ENCODE results near the gene MMP24OS. TPM values are rescaled to one million over a fixed set of nuclear protein-coding genes. Genes with fewer than 3 reads are reported as not detected.

Gene MMP24OS
- total RNA-seq, 1 donor: 20.1 TPM

- H3K27me3 ChIP-seq (ENCODE audit: insufficient read depth, low read length): no peaks in the 10 kb centered on the region
- no peaks in the 10 kb centered on the region for H3K9me3 ChIP-seq (ENCODE audit: low read depth, low read length)
- no peaks in the 10 kb centered on the region for H3K4me1 ChIP-seq (ENCODE audit: insufficient read depth, low read length)
- no peak overlapping the region for H3K4me3 ChIP-seq (ENCODE audit: low read length)
These were observed 12.4 kb upstream of the MMP24OS start for GRCh38 chr20:35290186-35290886.

DNA sequence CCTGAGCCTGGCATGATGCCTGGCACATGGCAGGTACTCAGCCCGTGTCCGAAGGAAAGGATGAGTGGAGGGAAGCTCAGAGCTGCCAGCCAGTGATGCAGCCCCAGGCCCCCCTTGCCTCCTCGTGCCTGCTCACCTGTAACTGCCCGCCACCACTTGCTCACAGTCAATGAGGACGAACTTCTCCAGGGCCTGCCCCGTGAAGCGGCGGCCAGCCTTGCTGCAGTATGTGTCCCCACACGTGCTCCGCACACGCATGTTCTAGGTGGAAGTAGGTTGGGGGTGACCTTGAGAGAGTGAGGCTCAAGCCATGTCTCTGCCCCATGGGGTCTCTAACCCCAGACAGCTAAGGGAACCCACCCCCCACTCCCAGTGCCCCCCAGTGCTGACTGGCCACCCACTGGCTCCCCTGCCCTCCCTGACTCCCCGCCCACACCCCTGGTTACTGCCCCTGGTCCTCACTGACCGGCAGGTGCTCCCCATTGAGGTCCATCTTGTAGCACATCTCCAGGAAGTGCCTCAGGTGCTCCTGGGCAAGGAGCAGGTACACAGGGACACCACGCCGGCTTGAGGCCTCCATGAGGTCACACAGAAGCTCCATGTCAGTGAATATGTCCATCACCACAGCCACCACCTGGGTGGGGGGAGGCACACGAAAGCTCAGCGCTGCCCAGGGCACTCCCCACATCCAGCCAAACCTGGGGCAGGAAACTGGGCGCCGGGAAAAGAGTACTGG, 10.6 kb upstream of the MMP24OS start:
- no peaks in the 10 kb centered on the region for H3K27me3 ChIP-seq (ENCODE audit: insufficient read depth, low read length)
- peaks cover 12% of the 10 kb centered on the region for H3K4me1 ChIP-seq (ENCODE audit: insufficient read depth, low read length)
- H3K4me3 ChIP-seq (ENCODE audit: low read length): no peak overlapping the region
- no peaks in the 10 kb centered on the region for H3K9me3 ChIP-seq (ENCODE audit: low read depth, low read length)

DNA sequence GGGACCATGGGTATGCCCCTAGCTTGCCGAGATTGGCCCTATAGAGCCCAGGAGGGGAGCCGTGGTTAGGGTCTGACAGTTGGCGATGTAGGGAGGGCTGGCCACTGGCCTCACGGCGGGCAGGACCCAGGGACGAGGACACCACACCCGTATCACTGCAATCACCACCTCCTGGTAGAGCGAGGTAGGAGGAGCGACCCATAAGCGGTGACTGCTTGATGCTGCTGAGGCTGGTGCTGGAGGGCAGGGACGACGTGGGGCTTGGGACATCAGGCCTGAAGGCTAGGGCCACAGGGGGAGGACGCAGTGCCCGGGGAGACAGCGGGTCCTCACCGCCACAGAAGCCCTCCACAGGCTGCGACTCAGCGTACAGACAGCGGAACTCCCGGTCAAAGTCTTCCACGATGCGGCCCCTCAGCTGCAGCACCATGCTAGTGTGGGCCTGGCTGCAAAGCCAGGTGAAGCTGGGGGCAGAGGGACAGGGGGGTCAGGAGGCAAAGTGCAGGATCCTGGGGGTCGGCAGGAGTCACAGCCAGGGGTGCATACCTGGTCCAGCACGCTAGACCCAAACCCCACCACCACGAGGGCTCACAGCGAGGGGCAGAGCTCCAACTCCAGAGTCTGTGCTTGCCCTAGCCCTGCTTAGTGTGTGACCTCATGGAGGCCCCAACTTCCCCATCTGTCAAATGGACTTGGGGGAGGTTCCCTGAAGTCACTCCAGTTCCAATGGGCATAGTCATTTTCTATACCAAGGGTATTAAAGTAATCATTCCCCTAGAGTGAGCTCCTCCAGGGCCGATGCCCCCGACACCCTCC, 9.8 kb upstream of the MMP24OS start:
- Histone ChIP-seq H3K9me3 (ENCODE audit: low read depth, low read length) (no peaks in the 10 kb centered on the region), H3K4me3 (ENCODE audit: low read length) (no peak overlapping the region), H3K27me3 (ENCODE audit: insufficient read depth, low read length) (no peaks in the 10 kb centered on the region), H3K4me1 (ENCODE audit: insufficient read depth, low read length) (peaks cover 19% of the 10 kb centered on the region)

GRCh38 chr20:35286899-35287508, 9.1 kb upstream of the MMP24OS start:
- Histone ChIP-seq H3K9me3 (ENCODE audit: low read depth, low read length) (no peaks in the 10 kb centered on the region), H3K4me1 (ENCODE audit: insufficient read depth, low read length) (peaks cover 19% of the 10 kb centered on the region), H3K4me3 (ENCODE audit: low read length) (no peak overlapping the region), H3K27me3 (ENCODE audit: insufficient read depth, low read length) (no peaks in the 10 kb centered on the region)

GRCh38 chr20:35286077-35286898, 8.4 kb upstream of the MMP24OS start:
- H3K9me3 ChIP-seq (ENCODE audit: low read depth, low read length): no peaks in the 10 kb centered on the region
- H3K4me1 ChIP-seq (ENCODE audit: insufficient read depth, low read length): peaks cover 19% of the 10 kb centered on the region
- H3K4me3 ChIP-seq (ENCODE audit: low read length): no peak overlapping the region
- no peaks in the 10 kb centered on the region for H3K27me3 ChIP-seq (ENCODE audit: insufficient read depth, low read length)

DNA sequence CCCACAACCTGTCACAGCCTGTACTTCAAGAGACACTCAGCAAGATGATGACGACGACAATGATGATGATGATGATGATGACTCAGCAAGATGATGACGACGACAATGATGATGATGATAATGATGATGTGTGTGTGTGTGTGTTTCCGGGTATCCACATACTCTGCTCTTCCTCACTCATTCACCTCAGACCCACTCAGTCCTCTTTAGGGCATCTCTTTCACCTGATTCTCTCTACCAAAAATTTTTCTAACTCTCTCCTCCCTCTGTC, 7.8 kb upstream of the MMP24OS start:
- Histone ChIP-seq H3K9me3 (ENCODE audit: low read depth, low read length) (no peaks in the 10 kb centered on the region), H3K27me3 (ENCODE audit: insufficient read depth, low read length) (no peaks in the 10 kb centered on the region), H3K4me1 (ENCODE audit: insufficient read depth, low read length) (peaks cover 19% of the 10 kb centered on the region), H3K4me3 (ENCODE audit: low read length) (no peak overlapping the region)

DNA sequence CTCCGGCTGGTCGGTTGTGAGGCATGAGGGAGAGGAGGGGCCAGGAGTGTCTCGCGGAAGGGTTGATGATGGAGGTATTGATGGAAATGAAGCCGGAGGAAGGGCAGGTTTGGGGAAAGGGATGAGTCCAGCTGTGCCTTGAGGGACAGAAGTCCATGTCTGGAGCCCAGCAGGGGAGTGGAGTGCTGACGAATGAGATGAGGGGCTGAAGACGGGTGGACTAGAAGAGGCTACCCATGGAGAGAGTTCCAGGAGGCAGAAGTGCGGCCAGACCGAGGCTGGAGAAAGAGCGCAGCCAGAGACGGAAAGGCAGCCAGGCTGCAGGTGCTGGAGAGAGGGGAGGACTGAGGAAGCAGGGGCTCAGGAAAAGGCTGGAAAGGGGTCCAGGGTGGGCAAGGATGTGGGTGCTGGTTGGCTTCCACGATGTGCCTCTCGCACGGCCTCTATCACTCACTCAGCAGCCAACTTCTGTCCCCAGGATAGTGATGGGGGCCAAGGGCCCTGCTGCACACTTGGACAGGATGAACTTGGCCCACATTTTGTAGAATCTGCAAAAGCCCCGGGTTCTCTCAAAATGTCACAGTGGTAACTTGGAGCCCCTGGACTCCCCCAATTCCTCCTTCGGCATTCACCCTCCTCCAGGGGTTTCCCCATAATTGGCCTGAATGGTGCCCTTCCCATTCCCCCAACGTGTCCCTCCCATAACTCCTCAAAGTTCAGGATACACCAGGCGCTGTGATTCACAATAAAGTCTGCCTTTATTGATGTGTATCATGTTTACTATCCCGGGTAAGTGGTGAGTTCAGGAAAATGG, 7.3 kb upstream of the MMP24OS start:
- peaks cover 19% of the 10 kb centered on the region for H3K4me1 ChIP-seq (ENCODE audit: insufficient read depth, low read length)
- peak overlapping the region; percentile 80 for H3K4me3 ChIP-seq (ENCODE audit: low read length)

DNA sequence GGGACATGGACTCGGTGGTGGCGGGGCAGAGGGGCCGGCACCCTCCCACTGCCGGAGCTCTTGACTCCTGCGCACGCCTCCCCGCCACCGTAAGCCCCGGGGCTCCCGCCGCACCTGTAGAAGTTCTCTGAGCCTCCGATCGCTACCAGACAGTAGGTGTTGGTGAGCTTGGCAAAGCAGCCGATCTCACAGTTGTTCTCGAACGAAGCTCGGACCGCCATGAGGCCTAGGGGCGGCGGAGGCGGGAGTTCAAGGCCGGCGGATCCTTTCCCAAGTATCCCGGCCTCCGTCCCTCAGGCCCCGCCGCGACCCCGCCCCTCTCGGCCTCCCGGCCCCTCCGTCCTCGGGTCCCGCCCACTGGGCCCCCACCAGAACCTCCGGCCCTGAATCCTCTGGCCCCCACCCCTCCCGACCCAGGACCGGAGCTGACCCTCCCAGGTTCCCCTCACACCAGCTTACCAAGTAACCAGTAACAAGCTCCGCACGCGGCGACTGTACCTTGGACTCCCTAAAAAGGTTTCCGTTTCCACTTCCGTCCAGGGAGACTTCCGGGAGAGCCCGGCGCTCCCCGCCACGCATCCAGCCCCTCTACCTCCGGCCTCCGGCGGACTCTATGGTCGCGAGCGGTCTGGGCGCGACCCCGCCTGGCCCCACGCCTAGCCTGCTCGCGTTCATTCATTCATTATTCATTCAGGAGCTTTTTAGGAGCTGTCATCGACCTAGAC, 6.5 kb upstream of the MMP24OS start, which contains the start of gene EIF6:
TSS of gene EIF6 (minus strand) at position 506 of the 725 bp plus-strand sequence. CDS start at position 221, 285 bp downstream.
- no peaks in the 10 kb centered on the region for H3K27me3 ChIP-seq (ENCODE audit: insufficient read depth, low read length)
- peak within 1 kb of the TSS; percentile 80 for H3K4me3 ChIP-seq (ENCODE audit: low read length)
- H3K9me3 ChIP-seq (ENCODE audit: low read depth, low read length): no peaks in the 10 kb centered on the region
- peaks cover 19% of the 10 kb centered on the region for H3K4me1 ChIP-seq (ENCODE audit: insufficient read depth, low read length)

More for the DNA sequence above, 7.3 kb upstream of the MMP24OS start:
- Histone ChIP-seq H3K27me3 (ENCODE audit: insufficient read depth, low read length) (no peaks in the 10 kb centered on the region), H3K9me3 (ENCODE audit: low read depth, low read length) (no peaks in the 10 kb centered on the region)

DNA sequence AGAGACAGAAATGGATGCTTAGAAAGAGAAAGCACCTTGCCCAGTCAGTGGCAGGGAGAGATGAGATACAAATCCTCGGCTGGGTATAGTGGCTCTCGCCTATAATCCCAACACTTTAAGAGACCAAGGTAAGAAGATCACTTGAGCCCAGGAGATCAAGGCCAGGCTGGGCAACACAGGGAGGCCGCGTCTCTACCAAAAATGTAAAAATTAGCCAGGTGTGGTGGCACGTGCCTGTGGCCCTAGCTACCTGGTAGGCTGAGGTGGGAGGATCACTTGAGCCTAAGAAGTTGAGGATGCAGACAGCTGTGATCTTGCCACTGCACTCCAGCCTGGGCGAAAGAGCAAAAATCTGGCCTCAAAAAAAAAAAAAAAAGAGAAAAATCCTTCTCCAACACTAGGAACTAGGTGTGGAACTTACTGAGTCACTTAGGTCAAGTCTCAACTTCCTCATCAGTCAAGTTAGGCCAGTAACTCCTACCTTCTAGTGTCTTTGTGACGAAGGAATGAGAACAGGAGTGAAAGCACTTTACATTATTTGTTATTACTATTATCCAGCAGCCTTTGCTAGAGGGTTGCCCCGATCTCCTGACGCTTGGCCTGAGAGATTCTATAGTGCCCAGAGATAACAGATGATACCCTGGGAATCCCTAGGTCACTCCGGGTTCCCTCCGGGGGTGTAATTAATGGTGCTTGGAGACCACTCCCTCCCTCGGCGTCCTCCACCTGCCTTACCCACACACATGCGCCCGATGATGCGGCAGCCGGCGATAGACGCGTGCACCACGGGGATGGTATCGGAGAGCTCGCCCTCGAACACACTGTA, 5.7 kb upstream of the MMP24OS start:
- Histone ChIP-seq H3K9me3 (ENCODE audit: low read depth, low read length) (no peaks in the 10 kb centered on the region), H3K4me1 (ENCODE audit: insufficient read depth, low read length) (peaks cover 19% of the 10 kb centered on the region), H3K27me3 (ENCODE audit: insufficient read depth, low read length) (no peaks in the 10 kb centered on the region), H3K4me3 (ENCODE audit: low read length) (peak overlapping the region; percentile 80)

GRCh38 chr20:35281506-35282101, 3.7 kb upstream of the MMP24OS start:
- Histone ChIP-seq H3K4me3 (ENCODE audit: low read length) (no peak overlapping the region), H3K4me1 (ENCODE audit: insufficient read depth, low read length) (peaks cover 25% of the 10 kb centered on the region), H3K27me3 (ENCODE audit: insufficient read depth, low read length) (no peaks in the 10 kb centered on the region), H3K9me3 (ENCODE audit: low read depth, low read length) (no peaks in the 10 kb centered on the region)

GRCh38 chr20:35280523-35280922, 2.6 kb upstream of the MMP24OS start:
- Histone ChIP-seq H3K9me3 (ENCODE audit: low read depth, low read length) (no peaks in the 10 kb centered on the region), H3K4me1 (ENCODE audit: insufficient read depth, low read length) (peaks cover 30% of the 10 kb centered on the region), H3K4me3 (ENCODE audit: low read length) (no peak overlapping the region), H3K27me3 (ENCODE audit: insufficient read depth, low read length) (no peaks in the 10 kb centered on the region)

- no peak overlapping the region for H3K4me3 ChIP-seq (ENCODE audit: low read length)
- peaks cover 24% of the 10 kb centered on the region for H3K4me1 ChIP-seq (ENCODE audit: insufficient read depth, low read length)
- H3K27me3 ChIP-seq (ENCODE audit: insufficient read depth, low read length): no peaks in the 10 kb centered on the region
- H3K9me3 ChIP-seq (ENCODE audit: low read depth, low read length): no peaks in the 10 kb centered on the region
These were observed 1.7 kb upstream of the MMP24OS start for GRCh38 chr20:35279533-35280174.

All from mononuclear cell (primary cell).